Jurkat, Clone E6-1 (cell line): ENCODE results near the gene DCAF6. TPM values are rescaled to one million over a fixed set of nuclear protein-coding genes. Genes with fewer than 3 reads are reported as not detected.
"Not testable (repeated sequence)": the region's sequence is repeated elsewhere in the genome, so short reads cannot be mapped to it uniquely, and the experiment has no call there.

Experiments
- DNase-seq: peaks from one replicate; pipeline ENCODE4 v3.0.0-alpha.2; 2011; ENCODE audit warnings: low read depth, low spot score
- H3K4me3 ChIP-seq: 2 replicates; pipeline ENCODE4 v1.5.1; 2011; ENCODE audit warnings: mild to moderate bottlenecking, low read length, control low read depth, moderate library complexity
- polyA plus RNA-seq: library from polyadenylated mRNA; unstranded; fragments of >200 nt; gene quantifications from one replicate; pipeline ENCODE4 v1.2.1, GENCODE V29; 2012; ENCODE audit warnings: missing spikeins; ENCODE audit not compliant: insufficient read length, insufficient read depth

The DCAF6 gene
- polyA plus RNA-seq, result 54.7 TPM

- peak within 1 kb of the TSS; percentile 82 for H3K4me3 ChIP-seq
- DNase-seq, result peak; percentile 98
Observed at GRCh38 chr1:167936068-167936929, at the start of gene DCAF6. TSS of gene DCAF6 (plus strand) at chr1:167936683. CDS start at chr1:167936912, 229 bp downstream.

DNA sequence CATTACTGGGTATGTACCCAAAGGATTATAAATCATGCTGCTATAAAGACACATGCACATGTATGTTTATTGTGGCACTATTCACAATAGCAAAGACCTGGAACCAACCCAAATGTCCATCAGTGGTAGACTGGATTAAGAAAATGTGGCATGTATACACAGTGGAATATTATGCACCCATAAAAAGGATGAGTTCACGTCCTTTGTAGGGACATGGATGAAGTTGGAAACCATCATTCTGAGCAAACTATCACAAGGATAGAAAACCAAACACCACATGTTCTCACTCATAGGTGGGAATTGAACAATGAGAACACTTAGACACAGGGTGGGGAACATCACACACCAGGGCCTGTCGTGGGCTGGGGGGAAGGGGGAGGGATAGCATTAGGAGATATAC lies 49.3 kb upstream of the DCAF6 start:
- H3K4me3 ChIP-seq, DNase-seq: not testable (repeated sequence)

- DNase-seq, result no peak
- no peak overlapping the region for H3K4me3 ChIP-seq
Observed at GRCh38 chr1:167890400-167890799, 46.1 kb upstream of the DCAF6 start.

GRCh38 chr1:167893798-167894197 lies 42.7 kb upstream of the DCAF6 start:
- H3K4me3 ChIP-seq, result no peak overlapping the region
- DNase-seq, result no peak

DNA sequence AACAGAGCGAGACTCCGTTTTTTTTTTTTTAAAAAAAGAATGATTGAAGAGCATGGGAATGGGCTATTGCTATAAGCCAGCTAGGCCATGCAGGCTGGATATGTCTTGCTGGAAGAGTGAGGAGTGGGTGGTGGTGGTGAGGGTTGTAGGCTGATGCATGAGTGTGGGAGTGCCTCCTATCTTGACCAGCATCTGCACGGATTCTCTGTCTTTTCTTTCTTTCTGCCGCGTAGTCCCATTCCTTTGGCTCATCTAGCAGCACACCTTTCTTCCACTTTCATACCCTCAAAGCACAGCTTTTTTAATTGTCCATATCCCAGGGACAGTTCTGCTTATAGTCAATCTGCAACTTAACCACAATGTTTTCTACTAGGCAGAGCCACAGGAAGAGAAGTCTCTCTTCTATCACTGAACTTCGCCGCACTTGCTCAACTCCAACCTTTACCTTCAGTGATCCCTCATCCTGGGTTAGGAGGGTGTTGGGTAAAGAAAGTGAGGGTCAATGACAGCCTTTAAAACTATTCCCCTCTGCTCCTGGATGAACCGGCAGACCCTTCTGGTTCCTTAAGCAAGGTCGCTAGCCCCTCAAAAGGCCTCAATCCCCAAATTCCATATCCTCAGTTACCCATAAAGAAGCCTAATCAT lies 37.8 kb upstream of the DCAF6 start:
- no peak for DNase-seq
- H3K4me3 ChIP-seq, result no peak overlapping the region

DNA sequence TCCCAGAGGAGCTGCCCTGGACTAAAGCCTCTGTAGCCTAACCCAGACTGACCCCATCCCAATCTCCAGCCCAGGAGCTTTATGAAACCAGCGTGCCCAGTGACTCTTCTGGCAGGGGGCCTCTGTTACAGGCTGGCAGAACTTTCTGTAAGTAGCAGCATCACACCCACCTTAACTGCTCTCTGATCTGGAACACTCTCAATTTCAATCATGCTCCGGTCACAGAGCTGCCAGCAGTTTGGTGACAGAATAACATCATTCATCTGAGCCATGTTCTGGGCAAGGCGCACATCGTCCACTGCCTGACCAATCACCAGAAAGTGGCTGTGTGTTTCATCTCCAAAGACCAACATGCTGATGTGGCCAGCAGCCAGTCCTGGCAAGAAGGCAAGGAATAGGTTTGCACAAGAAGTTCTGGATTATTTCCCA lies 37.2 kb upstream of the DCAF6 start:
- DNase-seq, result no peak

GRCh38 chr1:167900907-167901306 lies 35.6 kb upstream of the DCAF6 start:
- no peak overlapping the region for H3K4me3 ChIP-seq
- DNase-seq, result no peak

More for the DNA sequence above, 37.2 kb upstream of the DCAF6 start:
- no peak overlapping the region for H3K4me3 ChIP-seq

DNA sequence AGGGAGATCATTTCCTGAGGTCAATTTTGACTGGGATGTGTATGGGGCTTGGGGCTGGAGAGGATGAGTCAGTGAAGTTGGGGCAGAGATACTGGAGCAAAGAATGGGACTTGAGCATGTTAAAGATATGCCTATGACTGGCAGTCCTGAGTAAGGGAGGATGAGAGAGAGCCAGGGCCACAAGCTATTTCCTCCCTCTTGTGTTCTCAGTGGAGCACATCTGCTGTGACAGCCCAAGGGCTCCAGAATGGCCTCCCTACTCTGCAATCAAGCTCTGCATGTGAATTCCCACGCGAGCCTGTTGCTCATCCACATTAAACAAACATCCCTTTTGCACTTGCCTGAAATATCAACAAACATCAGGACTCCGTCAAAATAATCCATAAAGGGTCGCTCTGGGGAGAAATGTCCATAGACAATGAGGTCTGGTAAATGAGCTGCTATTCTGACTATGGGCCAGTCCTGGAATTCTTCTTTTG lies 31.8 kb upstream of the DCAF6 start:
- DNase-seq, result no peak
- no peak overlapping the region for H3K4me3 ChIP-seq

DNA sequence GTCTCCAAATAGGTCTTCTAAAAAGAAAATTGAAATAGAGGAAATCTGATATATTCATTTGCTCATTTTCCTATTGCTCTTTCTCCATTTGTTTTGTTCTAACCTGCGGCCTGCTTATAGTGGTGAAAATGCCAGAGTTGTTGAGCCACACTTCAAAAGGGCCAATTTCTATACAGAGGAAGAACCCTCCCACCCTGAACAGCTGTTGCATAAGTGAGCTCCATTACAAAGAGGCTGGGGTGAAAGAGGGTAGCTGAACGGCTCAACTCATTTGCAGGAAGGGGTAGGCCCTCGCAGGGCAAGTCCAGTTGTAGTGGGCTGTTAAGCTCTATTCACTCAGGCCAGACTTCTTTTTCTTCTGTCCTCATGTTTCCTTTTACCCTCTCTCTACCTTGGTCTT lies 31.3 kb upstream of the DCAF6 start:
- H3K4me3 ChIP-seq, result no peak overlapping the region
- peak; percentile 50 for DNase-seq

DNA sequence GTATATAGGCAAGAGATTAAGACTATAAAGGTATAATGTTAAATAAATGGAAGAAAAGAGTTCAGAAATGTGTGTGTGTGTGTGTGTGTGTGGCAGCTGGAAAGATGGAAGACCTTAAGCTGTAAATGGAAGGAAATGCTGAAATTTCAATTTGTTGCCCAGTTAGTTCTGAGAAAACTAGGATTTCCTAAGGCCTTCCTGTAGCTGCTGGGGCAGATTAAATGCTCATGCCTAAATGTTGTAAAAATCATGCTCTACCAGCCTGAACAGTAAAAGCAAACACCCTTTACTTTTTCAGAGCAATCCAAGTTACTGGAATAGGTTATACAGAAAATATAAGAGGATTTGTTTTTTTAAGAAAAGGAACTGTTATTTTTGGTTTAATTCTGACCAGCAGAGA lies 30.8 kb upstream of the DCAF6 start:
- DNase-seq, result no peak
- H3K4me3 ChIP-seq, result no peak overlapping the region

GRCh38 chr1:167909691-167910180 lies 26.7 kb upstream of the DCAF6 start:
- DNase-seq, result peak; percentile 15
- no peak overlapping the region for H3K4me3 ChIP-seq

DNA sequence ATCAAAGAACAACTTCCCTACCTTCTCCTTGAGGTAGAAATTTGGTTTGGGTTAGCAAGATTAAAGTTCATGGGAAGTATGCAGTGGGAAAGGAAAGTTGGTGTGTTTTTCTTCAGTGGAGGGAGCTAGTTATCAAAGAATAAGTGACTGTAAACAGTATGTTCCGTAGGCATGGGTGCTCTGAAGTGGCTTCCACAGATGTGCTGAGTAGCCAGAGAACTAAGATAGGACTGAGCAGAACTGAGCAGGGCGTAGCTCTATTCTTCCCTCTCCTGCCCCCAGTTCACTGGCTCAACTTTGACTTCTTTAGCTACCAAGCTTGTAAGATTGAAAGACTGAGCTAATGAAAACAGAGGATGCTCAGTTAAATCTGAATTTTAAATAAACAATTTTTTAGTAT lies 26.0 kb upstream of the DCAF6 start:
- H3K4me3 ChIP-seq, result no peak overlapping the region
- DNase-seq, result no peak

DNA sequence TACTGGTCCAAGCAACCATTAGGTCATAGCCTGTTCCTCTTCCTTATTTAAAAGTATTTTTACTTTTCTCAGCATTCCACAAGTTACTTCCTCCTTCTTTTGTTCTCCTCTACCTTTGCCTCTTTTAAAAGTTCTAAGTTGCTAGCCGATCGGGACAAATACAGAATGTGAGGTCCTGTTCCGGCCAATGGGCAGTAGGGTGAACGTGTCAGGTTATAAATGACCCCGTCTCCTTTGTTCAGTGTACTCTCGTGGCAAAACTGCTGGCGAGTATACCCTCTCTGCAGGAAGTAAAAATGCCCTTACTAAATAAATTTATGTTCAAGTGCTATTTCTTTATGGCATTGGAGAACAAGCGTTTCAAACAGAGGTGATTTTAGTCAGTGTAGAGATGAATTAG lies 25.1 kb upstream of the DCAF6 start:
- no peak overlapping the region for H3K4me3 ChIP-seq
- no peak for DNase-seq

DNA sequence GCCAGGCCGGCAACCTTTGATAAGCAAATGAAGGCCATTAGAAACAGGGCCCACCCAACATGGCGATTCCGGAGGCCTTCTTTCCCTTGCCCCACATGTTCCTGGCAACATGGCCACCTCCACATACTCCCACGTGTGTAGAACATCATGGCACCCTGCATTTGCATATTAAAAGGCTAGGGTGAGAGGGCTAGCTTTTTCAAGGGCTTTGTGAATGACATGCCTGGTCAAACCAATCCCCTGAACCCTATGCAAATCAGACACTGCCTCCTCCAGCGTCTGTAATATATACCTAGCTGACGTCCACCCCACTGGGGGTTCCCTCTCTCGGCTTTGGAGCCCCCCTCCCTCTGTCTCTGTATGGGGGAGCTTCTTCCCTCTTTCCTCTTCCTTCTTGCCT lies 24.2 kb upstream of the DCAF6 start:
- no peak overlapping the region for H3K4me3 ChIP-seq
- DNase-seq, result no peak

DNA sequence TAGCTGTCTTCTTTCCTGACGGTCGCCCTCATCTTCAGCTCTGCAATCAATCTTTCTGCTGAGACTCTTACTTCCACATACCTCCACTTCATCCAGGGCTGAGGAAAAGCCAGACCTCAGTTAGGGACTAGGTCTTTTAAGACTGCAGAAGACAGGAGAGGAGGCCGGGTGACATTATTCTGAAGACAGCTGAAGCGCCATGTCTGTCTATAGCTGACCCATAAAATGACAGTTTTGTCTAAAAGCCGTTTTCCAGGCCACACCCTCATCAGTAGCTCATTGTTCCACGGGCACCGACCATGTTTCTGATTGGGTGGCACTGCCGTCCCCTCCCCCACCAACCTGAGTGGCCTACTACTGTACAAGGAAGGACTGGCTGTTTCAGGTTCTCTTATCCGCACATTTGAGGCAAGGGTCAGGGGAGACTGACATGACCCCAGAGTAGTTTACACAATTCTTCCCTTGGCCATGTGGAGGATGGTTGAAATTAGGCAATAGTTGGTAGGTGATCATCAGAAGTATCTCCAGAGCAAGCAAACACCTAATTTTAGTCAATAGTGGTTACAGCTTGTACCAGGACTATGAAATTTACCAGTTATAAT lies 22.5 kb upstream of the DCAF6 start, which contains the start of gene ADCY10:
Gene ADCY10, minus strand, starts transcription at position 240 of the 602 bp plus-strand sequence. CDS start 8,994 bp downstream, outside the sequence.
- no peak for DNase-seq
- H3K4me3 ChIP-seq, result no peak within 1 kb of the TSS

DNA sequence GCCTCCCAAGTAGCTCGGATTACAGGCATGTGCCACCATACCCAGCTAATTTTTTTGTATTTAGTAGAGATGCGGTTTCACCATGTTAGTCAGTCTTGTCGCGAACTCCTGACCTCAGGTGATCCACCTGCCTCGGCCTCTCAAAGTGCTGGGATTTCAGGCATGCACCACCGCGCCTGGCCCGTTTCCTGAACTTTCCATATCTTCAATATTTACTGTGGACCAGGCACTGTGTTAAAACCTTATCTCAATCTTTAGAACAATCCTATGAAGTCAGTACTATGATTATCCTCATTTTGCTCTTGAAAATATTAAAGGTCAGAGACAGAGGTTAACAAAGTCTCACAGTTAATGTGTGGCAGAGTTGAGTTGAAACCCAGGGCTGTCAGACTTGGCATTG lies 20.9 kb upstream of the DCAF6 start:
- no peak overlapping the region for H3K4me3 ChIP-seq
- no peak for DNase-seq

- H3K4me3 ChIP-seq, result no peak overlapping the region
- DNase-seq, result no peak
Observed at GRCh38 chr1:167916766-167917511, 19.5 kb upstream of the DCAF6 start.

DNA sequence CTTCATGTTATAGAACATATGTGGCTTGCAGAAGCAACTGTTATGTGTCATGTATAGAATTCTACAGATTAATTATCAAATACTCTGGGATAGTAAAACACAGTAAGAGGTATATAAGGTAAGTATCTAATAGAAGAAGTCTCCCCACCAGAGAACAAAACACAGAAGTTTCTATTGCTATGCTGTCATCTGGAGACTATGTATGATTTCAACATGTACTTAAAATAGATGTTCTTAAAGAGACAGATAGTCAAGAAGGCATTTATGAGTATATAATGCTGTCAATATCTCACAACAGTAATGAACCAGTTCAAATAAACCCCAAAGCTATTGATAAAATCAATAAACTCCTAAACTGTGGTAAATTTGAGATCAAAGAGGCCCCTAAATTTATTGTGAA lies 14.5 kb upstream of the DCAF6 start:
- no peak for DNase-seq
- no peak overlapping the region for H3K4me3 ChIP-seq

DNA sequence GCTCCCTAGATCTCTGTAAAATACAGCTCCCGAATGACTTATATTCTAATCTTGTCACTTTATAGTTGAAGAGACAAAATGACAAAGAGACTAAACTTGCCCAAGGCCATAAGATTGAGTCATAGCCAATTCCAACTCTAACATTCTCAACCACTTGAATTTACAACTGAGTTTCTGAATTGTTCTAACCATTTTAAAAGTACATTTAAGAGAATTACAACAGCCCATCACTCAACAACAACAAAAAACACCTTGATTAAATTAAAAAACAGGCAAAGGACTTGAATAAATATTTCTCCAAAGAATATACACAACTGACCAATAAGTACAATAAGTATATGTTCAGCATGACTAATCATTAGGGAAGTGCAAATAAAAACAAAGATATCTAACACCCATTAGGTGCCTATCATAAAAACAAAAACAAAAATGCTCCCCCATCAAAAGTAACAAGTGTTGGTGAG lies 13.8 kb upstream of the DCAF6 start:
- no peak for DNase-seq
- no peak overlapping the region for H3K4me3 ChIP-seq
